DND-41 (cell line): ENCODE measurements around the gene NF2.

Experiments
- ATAC-seq: fragments of 200-7000 bp; cut with Tn5 transposase; 3 replicates; pipeline ENCODE4 v1.9.1; 2021; ENCODE audit warnings: low read depth; ENCODE audit not compliant: insufficient read depth
- DNase-seq: peaks from one replicate; pipeline ENCODE4 v3.0.0-alpha.2; 2020
- H2AFZ ChIP-seq: 2 replicates; pipeline ENCODE4 v1.6.0; 2012; ENCODE audit warnings: low read depth, low read length
- H3K27ac ChIP-seq: 2 replicates; pipeline ENCODE4 v1.5.1; 2012; ENCODE audit warnings: low read length, inconsistent platforms
- H3K27me3 ChIP-seq: fragments of 200-600 bp; sonication (generic); 2 replicates; pipeline ENCODE4 v1.6.0; 2012; ENCODE audit warnings: low read length, mild to moderate bottlenecking, inconsistent platforms; ENCODE audit not compliant: insufficient read depth, poor library complexity
- H3K36me3 ChIP-seq: 2 replicates; pipeline ENCODE4 v1.5.1; 2012; ENCODE audit warnings: low read length, inconsistent platforms; ENCODE audit not compliant: insufficient read depth
- H3K4me1 ChIP-seq: 2 replicates; pipeline ENCODE4 v1.5.1; 2012; ENCODE audit warnings: mild to moderate bottlenecking, low read length; ENCODE audit not compliant: insufficient read depth
- H3K4me2 ChIP-seq: 2 replicates; pipeline ENCODE4 v1.6.0; 2012; ENCODE audit warnings: mild to moderate bottlenecking, moderate library complexity, low read length, inconsistent platforms; ENCODE audit not compliant: insufficient read depth
- H3K4me3 ChIP-seq, 2 experiments: fragments of 200-600 bp in 1 of 2; shearing (Covaris generic) in 1 of 2; 2 replicates each; pipeline ENCODE4 v1.5.1; 2012 to 2016; ENCODE audit warnings: inconsistent platforms in 2 of 2, low read length in 2 of 2, mild to moderate bottlenecking in 2 of 2, low read depth in 1 of 2, moderate library complexity in 1 of 2
- H3K79me2 ChIP-seq: 2 replicates; pipeline ENCODE4 v1.6.0; 2012; ENCODE audit warnings: low read length, inconsistent platforms; ENCODE audit not compliant: insufficient read depth
- H3K9ac ChIP-seq: 2 replicates; pipeline ENCODE4 v1.6.0; 2012; ENCODE audit warnings: low read depth, mild to moderate bottlenecking, inconsistent platforms, low read length, moderate library complexity
- H3K9me3 ChIP-seq: 2 replicates; pipeline ENCODE4 v1.5.1; 2012; ENCODE audit warnings: low read length, moderate library complexity, mild to moderate bottlenecking, inconsistent platforms; ENCODE audit not compliant: insufficient read depth, severe bottlenecking
- H4K20me1 ChIP-seq: 2 replicates; pipeline ENCODE4 v1.6.0; 2012; ENCODE audit warnings: low read length; ENCODE audit not compliant: insufficient read depth
- CTCF ChIP-seq: IDR thresholded peaks from 2 replicates; pipeline ENCODE4 v1.5.1; 2012; ENCODE audit warnings: borderline replicate concordance, low read length, moderate library complexity, mild to moderate bottlenecking; ENCODE audit not compliant: poor library complexity, severe bottlenecking; ENCODE audit errors: extremely low read depth
- EZH2 ChIP-seq: IDR thresholded peaks from 3 replicates; pipeline ENCODE4 v1.6.1; 2012; ENCODE audit warnings: borderline replicate concordance, low read depth, mild to moderate bottlenecking, moderate library complexity, low read length, inconsistent platforms; ENCODE audit not compliant: severe bottlenecking

Gene NF2

DNA sequence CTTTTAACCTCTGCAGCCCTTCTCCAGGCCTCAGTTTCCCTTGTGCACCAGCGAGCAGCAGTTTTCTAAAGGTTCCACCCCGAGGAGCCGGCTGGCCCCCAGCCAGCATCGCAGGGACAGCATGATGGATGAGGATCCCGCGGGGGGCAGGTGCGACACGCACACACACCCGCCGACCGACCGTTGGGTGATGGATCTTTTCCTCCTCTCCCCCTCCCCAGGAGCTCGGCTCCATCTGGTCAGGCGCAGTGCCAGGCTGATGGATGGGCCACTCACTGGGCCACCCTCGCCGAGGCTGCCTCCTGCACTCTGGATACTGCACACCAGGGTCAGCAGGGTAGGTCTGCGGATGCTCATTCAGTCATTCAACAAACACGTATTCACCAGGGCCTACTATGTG is 103.6 kb downstream of the NF2 start:
- no peak for TF ChIP-seq CTCF
- no peak for TF ChIP-seq EZH2
- no peak overlapping the region for H3K4me2 ChIP-seq
- H3K9ac ChIP-seq = no peak overlapping the region
- H3K4me3 ChIP-seq = no peak overlapping the region
- no peaks in the 10 kb centered on the region for H3K27me3 ChIP-seq
- no peak overlapping the region for H3K27ac ChIP-seq
- no peaks in the 10 kb centered on the region for H3K36me3 ChIP-seq
- H3K79me2 ChIP-seq = no peaks in the 10 kb centered on the region
- H4K20me1 ChIP-seq = no peaks in the 10 kb centered on the region
- ATAC-seq (no peak), DNase-seq (no peak)
- no peak overlapping the region for H2AFZ ChIP-seq
- no peaks in the 10 kb centered on the region for H3K4me1 ChIP-seq
- H3K9me3 ChIP-seq = no peaks in the 10 kb centered on the region

DNA sequence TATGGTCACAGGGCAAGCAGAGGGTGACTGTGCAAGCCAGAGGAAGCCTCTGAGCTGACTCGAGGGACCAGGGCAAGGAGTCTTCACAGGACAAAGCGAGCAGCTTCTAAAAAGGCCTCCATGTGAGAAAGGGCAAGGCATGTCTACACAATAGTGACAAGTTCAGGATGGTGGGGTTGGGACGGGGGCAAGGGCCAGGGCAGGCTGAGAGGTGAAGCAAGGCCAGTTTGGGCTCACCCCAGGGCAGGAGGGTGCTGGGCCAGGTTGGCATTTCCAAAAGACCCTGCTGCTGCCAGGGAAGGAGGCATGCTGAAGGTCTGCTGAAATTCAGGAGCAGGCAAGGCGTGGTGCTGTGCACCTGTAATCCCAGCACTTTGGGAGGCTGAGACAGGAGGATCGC is 104.0 kb downstream of the NF2 start:
- DNase-seq (no peak), ATAC-seq (no peak)
- no peaks in the 10 kb centered on the region for H3K79me2 ChIP-seq
- H3K27me3 ChIP-seq = no peaks in the 10 kb centered on the region
- no peaks in the 10 kb centered on the region for H4K20me1 ChIP-seq
- no peaks in the 10 kb centered on the region for H3K36me3 ChIP-seq
- H3K9ac ChIP-seq = no peak overlapping the region
- H3K4me2 ChIP-seq = no peak overlapping the region
- no peaks in the 10 kb centered on the region for H3K4me1 ChIP-seq
- no peak overlapping the region for H2AFZ ChIP-seq
- H3K9me3 ChIP-seq = no peaks in the 10 kb centered on the region
- H3K27ac ChIP-seq = no peak overlapping the region
- TF ChIP-seq EZH2 = no peak
- no peak for TF ChIP-seq CTCF
- no peak overlapping the region for H3K4me3 ChIP-seq

DNA sequence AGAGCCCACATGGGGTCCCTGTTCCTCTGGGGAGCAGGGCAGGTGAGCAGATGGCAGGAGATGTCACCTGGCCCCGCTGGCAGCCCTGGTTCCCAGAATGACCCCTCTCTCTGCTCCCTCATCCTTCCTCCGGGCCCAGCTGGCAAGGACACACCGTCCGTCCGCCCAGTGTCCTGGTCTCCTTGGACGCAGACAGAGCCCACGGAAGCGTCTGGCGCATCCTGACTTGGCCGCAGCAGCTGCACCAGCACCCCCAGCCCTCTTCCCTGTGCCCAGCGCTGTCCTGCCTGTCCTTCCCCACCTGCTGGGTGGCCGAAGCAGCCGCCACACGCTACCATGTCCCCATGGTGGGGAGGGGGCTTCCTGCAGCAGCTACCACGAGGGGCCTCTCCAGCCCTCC is 106.8 kb downstream of the NF2 start:
- no peak for ATAC-seq
- Histone ChIP-seq H4K20me1 (no peaks in the 10 kb centered on the region), H3K4me2 (no peak overlapping the region), H2AFZ (no peak overlapping the region), H3K9ac (no peak overlapping the region), H3K9me3 (no peaks in the 10 kb centered on the region), H3K36me3 (no peaks in the 10 kb centered on the region), H3K79me2 (no peaks in the 10 kb centered on the region), H3K27me3 (no peaks in the 10 kb centered on the region), H3K4me1 (no peaks in the 10 kb centered on the region), H3K27ac (no peak overlapping the region), H3K4me3 (no peak overlapping the region)
- no peak for DNase-seq
- no peak for TF ChIP-seq EZH2
- no peak for TF ChIP-seq CTCF
